ENCODE data around the gene SPSB3.

GRCh38 chr16:1831186-1832075 lies 49.1 kb upstream of the SPSB3 start:
- TF ChIP-seq CTCF (IDR thresholded peaks at IDR 0.05 in 8 of 11, conservative IDR thresholded peaks at IDR 0.05 in 3 of 11) (no peak), POLR2A (IDR thresholded peaks at IDR 0.05) (no peak)
